B cell (primary cell): ENCODE data around the gene NBAS. TPM values are rescaled to one million over a fixed set of nuclear protein-coding genes. Genes with fewer than 3 reads are reported as not detected.

Experiments used
- ATAC-seq: fragments of 200-7000 bp; cut with Tn5 transposase; one replicate; pipeline ENCODE4 v1.10.0; 2021; ENCODE audit warnings: low read depth, mild to moderate bottlenecking, moderate number of reproducible peaks, moderate library complexity
- CTCF ChIA-PET: fragments of 350-600 bp; sonication (Branson Sonifier 250); formaldehyde crosslinking; loops from one replicate; lab custom pipeline; 2021; ENCODE audit warnings: antibody characterized with exemption, inconsistent platforms; lab: Charles Lee
- POLR2A ChIA-PET: fragments of 350-600 bp; sonication (Branson Sonifier 250); formaldehyde crosslinking; loops from one replicate; lab custom pipeline; 2021; ENCODE audit warnings: antibody characterized with exemption; lab: Charles Lee
- DNase-seq: peaks from one replicate; pipeline ENCODE4 v3.0.0; 2013
- H2AFZ ChIP-seq: 2 replicates; pipeline ENCODE4 v1.6.1; 2012; ENCODE audit warnings: mild to moderate bottlenecking, low read depth, low read length; ENCODE audit not compliant: insufficient read depth, poor library complexity, severe bottlenecking
- H3K27ac ChIP-seq, 2 donors: 1 replicate in 1 of 2; 2 replicates in 1 of 2; pipeline ENCODE4 v1.5.1; 2012 to 2013; ENCODE audit warnings: low read length in 2 of 2, mild to moderate bottlenecking in 2 of 2, moderate library complexity in 1 of 2
- H3K27me3 ChIP-seq, 4 experiments: fragments of 200-600 bp in 1 of 4; sonication (generic) in 1 of 4; replicated peaks in 1 of 4; 1 replicate in 2 of 4; 2 replicates in 2 of 4; pipeline versions ENCODE4 v1.6.1 to v1.7.0; 2013 to 2016; ENCODE audit warnings: low read length in 3 of 4, mild to moderate bottlenecking in 2 of 4, mixed read lengths in 1 of 4, moderate library complexity in 1 of 4; ENCODE audit not compliant: insufficient read depth in 4 of 4, control insufficient read depth in 3 of 4; ENCODE audit errors: control extremely low read depth in 1 of 4
- H3K36me3 ChIP-seq, 2 experiments: replicated peaks in 1 of 2; 1 replicate in 1 of 2; 2 replicates in 1 of 2; pipeline versions ENCODE4 v1.6.1 to v1.7.1; 2013; ENCODE audit warnings: low read length in 1 of 2; ENCODE audit not compliant: insufficient read depth in 2 of 2, control insufficient read depth in 1 of 2; ENCODE audit errors: control extremely low read depth in 1 of 2, extremely low read depth in 1 of 2
- H3K4me1 ChIP-seq, 2 donors: fragments of 200-600 bp in 1 of 2; sonication (generic) in 1 of 2; 1 replicate in 1 of 2; 2 replicates in 1 of 2; pipeline versions ENCODE4 v1.5.1 to v1.6.1; 2013 to 2017; ENCODE audit warnings: low read length in 2 of 2; ENCODE audit not compliant: control insufficient read depth in 2 of 2, insufficient read depth in 2 of 2
- H3K4me2 ChIP-seq: replicated peaks from 2 replicates; pipeline ENCODE3; 2012; ENCODE audit warnings: mild to moderate bottlenecking, low read depth, low read length; ENCODE audit not compliant: poor library complexity, severe bottlenecking
- H3K4me3 ChIP-seq, 5 experiments: fragments of 200-600 bp in 1 of 5; sonication (generic) in 1 of 5; 1 replicate in 3 of 5; 2 replicates in 2 of 5; pipeline versions ENCODE4 v1.5.1 to v1.7.0; 2011 to 2016; ENCODE audit warnings: low read length in 4 of 5, mild to moderate bottlenecking in 4 of 5, low read depth in 2 of 5, control low read depth in 1 of 5, moderate library complexity in 1 of 5; ENCODE audit not compliant: insufficient read depth in 1 of 5; ENCODE audit errors: control extremely low read depth in 1 of 5, extremely low read depth in 1 of 5
- H3K79me2 ChIP-seq: fragments of 200-600 bp; sonication (generic); one replicate; pipeline ENCODE4 v1.6.0; 2016; ENCODE audit warnings: low read length; ENCODE audit not compliant: control insufficient read depth, insufficient read depth
- H3K9ac ChIP-seq: fragments of 200-600 bp; sonication (generic); 2 replicates; pipeline ENCODE4 v1.6.1; 2017; ENCODE audit warnings: mild to moderate bottlenecking, low read length, moderate library complexity
- H3K9me3 ChIP-seq, 3 donors: one replicate each; pipeline versions ENCODE4 v1.6.1 to v1.7.1; 2013; ENCODE audit warnings: low read length in 2 of 3; ENCODE audit not compliant: control insufficient read depth in 2 of 3, insufficient read depth in 1 of 3; ENCODE audit errors: control extremely low read depth in 1 of 3
- H4K20me1 ChIP-seq: 2 replicates; pipeline ENCODE4 v1.6.0; 2012; ENCODE audit warnings: mild to moderate bottlenecking, low read length; ENCODE audit not compliant: insufficient read depth, control insufficient read depth, poor library complexity, severe bottlenecking
- H3K27ac Mint-ChIP-seq: one replicate; pipeline ENCODE4 v1.8.0; 2021; ENCODE audit warnings: mixed read lengths
- H3K27me3 Mint-ChIP-seq: one replicate; pipeline ENCODE4 v1.8.0; 2021; ENCODE audit warnings: mixed read lengths
- H3K4me1 Mint-ChIP-seq: one replicate; pipeline ENCODE4 v1.8.0; 2021; ENCODE audit warnings: mixed read lengths
- H3K4me3 Mint-ChIP-seq: one replicate; pipeline ENCODE4 v1.8.0; 2021; ENCODE audit warnings: mixed read lengths
- H3K9me3 Mint-ChIP-seq: one replicate; pipeline ENCODE4 v1.8.0; 2022; ENCODE audit warnings: mixed read lengths; ENCODE audit not compliant: insufficient read depth
- CTCF ChIP-seq: fragments of 200-600 bp; IDR thresholded peaks from one replicate; pipeline ENCODE4 v1.8.0; 2022; ENCODE audit warnings: antibody characterized with exemption, mild to moderate bottlenecking
- EZH2 ChIP-seq: IDR thresholded peaks from 2 replicates; pipeline ENCODE4 v1.6.1; 2012; ENCODE audit warnings: borderline replicate concordance, low read depth, mild to moderate bottlenecking, moderate library complexity, low read length; ENCODE audit not compliant: insufficient read depth, poor library complexity, severe bottlenecking
- WGBS: methylation state at CpG from one replicate; pipeline ENCODE4 v1.1.5; 2013; ENCODE audit warnings: missing lambda C conversion rate; ENCODE audit not compliant: insufficient coverage; 5-methylcytosine and 5-hydroxymethylcytosine counted together
- intact Hi-C: fragments of 100-400 bp; cut with micrococcal nuclease; formaldehyde crosslinking; loops from one replicate; pipeline ENCODE4 v1.10.0; 2022
- polyA plus RNA-seq: library from polyadenylated mRNA; depleted of rRNA; stranded (reverse); fragments of >200 nt; gene quantifications from 2 replicates; pipeline ENCODE4 v1.2.3, GENCODE V29; 2012
- total RNA-seq, 2 donors: library from RNA; stranded (reverse); fragments of 120-200 nt in 1 of 2; gene quantifications; 1 replicate in 1 of 2; 2 replicates in 1 of 2; pipeline versions ENCODE4 v1.2.3 to v1.2.4, GENCODE V29; 2013 to 2022

NBAS gene
- total and polyA plus RNA-seq, 2 donors (not counting 1 experiment from before 2014, with no cell fraction given), result 10.6 to 37.3 TPM

- Histone ChIP-seq H3K27me3 (no peaks in the 10 kb centered on the region), H3K27ac (no peak overlapping the region), H2AFZ (no peak overlapping the region), H3K4me2 (no peak overlapping the region), H3K9me3 (no peaks in the 10 kb centered on the region), H3K4me3 (no peak overlapping the region), H3K9ac (no peak overlapping the region), H3K79me2 (no peaks in the 10 kb centered on the region), H3K36me3 (peaks cover 0 to 12% of the 10 kb centered on the region in 2 experiments), H4K20me1 (no peaks in the 10 kb centered on the region), H3K4me1 (no peaks in the 10 kb centered on the region)
- intact Hi-C loops, result no loop called here
- no peak for TF ChIP-seq CTCF
- TF ChIP-seq EZH2, result no peak
- no peak overlapping the region for H3K27ac Mint-ChIP-seq
- WGBS, result 100% methylated on average over 2 of the region's 2 CpGs
- ChIA-PET POLR2A (no interaction called here), CTCF (no interaction called here)
- H3K4me3 Mint-ChIP-seq, result no peak overlapping the region
- DNase-seq (no peak), ATAC-seq (no peak)
- H3K4me1 Mint-ChIP-seq, result no peaks in the 10 kb centered on the region
- H3K27me3 Mint-ChIP-seq, result no peaks in the 10 kb centered on the region
- H3K9me3 Mint-ChIP-seq, result no peaks in the 10 kb centered on the region
These were observed 285.8 kb downstream of the NBAS start for GRCh38 chr2:15275346-15275745.

GRCh38 chr2:15273452-15273851, 287.7 kb downstream of the NBAS start:
- DNase-seq, result no peak
- WGBS, result no CpG with 5 or more reads among the region's 1 CpG
- Mint-ChIP-seq H3K9me3 (no peaks in the 10 kb centered on the region), H3K4me1 (no peaks in the 10 kb centered on the region), H3K4me3 (no peak overlapping the region), H3K27me3 (no peaks in the 10 kb centered on the region), H3K27ac (no peak overlapping the region)
- Histone ChIP-seq H2AFZ (no peak overlapping the region), H3K27me3 (no peaks in the 10 kb centered on the region), H3K79me2 (no peaks in the 10 kb centered on the region), H3K4me2 (no peak overlapping the region), H3K4me3 (no peak overlapping the region), H3K36me3 (peaks cover 1 to 9% of the 10 kb centered on the region in 2 experiments), H3K27ac (no peak overlapping the region), H4K20me1 (no peaks in the 10 kb centered on the region), H3K4me1 (no peaks in the 10 kb centered on the region), H3K9ac (no peak overlapping the region), H3K9me3 (no peaks in the 10 kb centered on the region)
- no peak for ATAC-seq
- intact Hi-C loops, result no loop called here
- CTCF ChIA-PET, result no interaction called here
- POLR2A ChIA-PET, result no interaction called here
- TF ChIP-seq EZH2 (no peak), CTCF (no peak)
